DOHH2 (cell line): ENCODE data around the gene MFRP.

ENCODE experiments used
- EZH2phosphoT487 ChIP-seq: fragments of 200-600 bp; sonication (generic); IDR thresholded peaks from 2 replicates; pipeline ENCODE4 v1.6.1; 2017; ENCODE audit warnings: borderline replicate concordance, mild to moderate bottlenecking, antibody characterized with exemption, low read length, moderate library complexity, mixed read lengths
- TF ChIP-seq, protein P1 (sequence below): fragments of 200-600 bp; sonication (generic); IDR thresholded peaks from one replicate; pipeline ENCODE4 v1.5.1; 2014; ENCODE audit warnings: antibody characterized with exemption, mild to moderate bottlenecking, low read depth, low read length; ENCODE audit not compliant: poor library complexity, severe bottlenecking

DNA sequence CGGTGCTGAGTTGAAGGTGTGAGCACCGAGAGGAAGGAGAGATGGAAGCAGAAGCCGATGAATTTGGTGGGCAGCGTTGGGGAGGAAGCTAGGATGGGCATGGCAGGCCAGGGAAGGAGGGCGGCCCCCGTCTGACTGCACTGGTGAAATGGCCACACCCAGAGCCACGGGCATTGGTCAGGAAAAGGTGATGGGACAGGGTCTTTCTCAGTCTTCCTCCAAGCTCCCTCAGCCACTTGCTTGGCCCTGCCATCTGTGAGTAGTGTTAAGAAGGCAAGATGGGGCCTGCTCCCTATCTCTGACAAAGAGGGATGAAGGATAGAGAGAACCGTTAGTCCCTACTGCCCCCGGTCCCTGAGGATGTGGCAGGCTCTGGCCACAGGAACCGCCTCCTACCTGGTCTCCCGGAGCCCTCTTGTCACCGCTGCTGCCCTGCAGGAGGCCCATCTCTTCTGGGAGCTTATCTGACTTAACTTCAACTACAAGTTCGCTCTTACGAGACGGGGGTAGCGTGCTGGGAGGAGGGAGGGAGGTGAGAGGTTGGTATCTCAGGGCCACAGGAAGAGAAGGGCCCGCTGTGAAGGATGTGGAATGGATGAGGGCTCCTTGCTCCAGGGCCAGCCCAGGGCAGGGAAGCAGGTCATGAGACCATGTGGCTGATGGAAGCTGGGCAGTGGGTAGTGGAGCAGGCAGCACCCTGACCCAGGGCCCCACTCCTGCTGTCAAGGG is 36.4 kb downstream of the MFRP start:
- TF ChIP-seq, protein P1, sequence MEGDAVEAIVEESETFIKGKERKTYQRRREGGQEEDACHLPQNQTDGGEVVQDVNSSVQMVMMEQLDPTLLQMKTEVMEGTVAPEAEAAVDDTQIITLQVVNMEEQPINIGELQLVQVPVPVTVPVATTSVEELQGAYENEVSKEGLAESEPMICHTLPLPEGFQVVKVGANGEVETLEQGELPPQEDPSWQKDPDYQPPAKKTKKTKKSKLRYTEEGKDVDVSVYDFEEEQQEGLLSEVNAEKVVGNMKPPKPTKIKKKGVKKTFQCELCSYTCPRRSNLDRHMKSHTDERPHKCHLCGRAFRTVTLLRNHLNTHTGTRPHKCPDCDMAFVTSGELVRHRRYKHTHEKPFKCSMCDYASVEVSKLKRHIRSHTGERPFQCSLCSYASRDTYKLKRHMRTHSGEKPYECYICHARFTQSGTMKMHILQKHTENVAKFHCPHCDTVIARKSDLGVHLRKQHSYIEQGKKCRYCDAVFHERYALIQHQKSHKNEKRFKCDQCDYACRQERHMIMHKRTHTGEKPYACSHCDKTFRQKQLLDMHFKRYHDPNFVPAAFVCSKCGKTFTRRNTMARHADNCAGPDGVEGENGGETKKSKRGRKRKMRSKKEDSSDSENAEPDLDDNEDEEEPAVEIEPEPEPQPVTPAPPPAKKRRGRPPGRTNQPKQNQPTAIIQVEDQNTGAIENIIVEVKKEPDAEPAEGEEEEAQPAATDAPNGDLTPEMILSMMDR: no peak
- TF ChIP-seq EZH2phosphoT487: no peak
